Endothelial cell of umbilical vein (primary cell): ENCODE data around the gene ARMC7. TPM values are rescaled to one million over a fixed set of nuclear protein-coding genes. Genes with fewer than 3 reads are reported as not detected.
A peak's percentile ranks its signal among the peaks of the same experiment; 100 is the strongest.

Experiments
- BruUV-seq: library from RNA; stranded (reverse); fragments of 400-500 nt; replicated peaks from 2 replicates; lab custom pipeline; 2021; lab: Mats Ljungman, UMichigan
- CTCF ChIA-PET: fragments of 300-600, 350-600 bp; sonication (Branson Sonifier 250); formaldehyde crosslinking; loops from one replicate; lab custom pipeline; 2021; ENCODE audit warnings: antibody characterized with exemption, inconsistent platforms; lab: Charles Lee
- POLR2A ChIA-PET: fragments of 300-600, 350-600 bp; sonication (Branson Sonifier 250); formaldehyde crosslinking; loops from one replicate; lab custom pipeline; 2021; ENCODE audit warnings: antibody characterized with exemption, inconsistent platforms; lab: Charles Lee
- DNase-seq: peaks from one replicate; pipeline ENCODE4 v3.0.0-alpha.2; 2011; ENCODE audit warnings: low read depth, low spot score
- FAIRE-seq: peaks from 2 replicates; lab custom pipeline; 2011; peaks lifted over from hg19 to GRCh38; lab: Jason Lieb, UNC
- H2AFZ ChIP-seq: 2 replicates; pipeline ENCODE4 v1.6.0; 2012; ENCODE audit warnings: low read depth, low read length, control low read depth, inconsistent platforms
- H3K27ac ChIP-seq: 2 replicates; pipeline ENCODE4 v1.5.1; 2011; ENCODE audit warnings: low read depth, mild to moderate bottlenecking, control low read depth, low read length, moderate library complexity; ENCODE audit not compliant: insufficient read depth
- H3K27me3 ChIP-seq, 2 experiments: 2 replicates each; pipeline versions ENCODE4 v1.6.0 to v1.6.1; 2011; ENCODE audit warnings: low read length in 2 of 2, mixed read lengths in 1 of 2; ENCODE audit not compliant: control insufficient read depth in 2 of 2, insufficient read depth in 2 of 2
- H3K36me3 ChIP-seq, 2 experiments: 2 replicates in 1 of 2; 3 replicates in 1 of 2; pipeline ENCODE4 v1.5.1; 2011; ENCODE audit warnings: low read length in 2 of 2, mild to moderate bottlenecking in 1 of 2, moderate library complexity in 1 of 2; ENCODE audit not compliant: control insufficient read depth in 2 of 2, insufficient read depth in 2 of 2; ENCODE audit errors: extremely low read depth in 1 of 2
- H3K4me1 ChIP-seq: 3 replicates; pipeline ENCODE4 v1.5.1; 2011; ENCODE audit warnings: mild to moderate bottlenecking, low read length; ENCODE audit not compliant: control insufficient read depth, insufficient read depth; ENCODE audit errors: extremely low read depth
- H3K4me2 ChIP-seq: 2 replicates; pipeline ENCODE4 v1.6.1; 2011; ENCODE audit warnings: low read length, control low read depth, mixed read lengths; ENCODE audit not compliant: insufficient read depth
- H3K4me3 ChIP-seq, 3 experiments: fragments of 200-600 bp in 1 of 3; sonication (generic), shearing (Covaris generic) in 1 of 3; replicated peaks in 1 of 3; 2 replicates each; pipeline ENCODE4 v1.5.1; 2011 to 2016; ENCODE audit warnings: control low read depth in 3 of 3, low read length in 3 of 3, mild to moderate bottlenecking in 2 of 3, inconsistent platforms in 1 of 3, low read depth in 1 of 3, moderate library complexity in 1 of 3; ENCODE audit not compliant: insufficient read depth in 1 of 3
- H3K79me2 ChIP-seq: 2 replicates; pipeline ENCODE4 v1.6.0; 2012; ENCODE audit warnings: low read length, inconsistent platforms; ENCODE audit not compliant: control insufficient read depth, insufficient read depth
- H3K9ac ChIP-seq: replicated peaks from 2 replicates; pipeline ENCODE3; 2011; ENCODE audit warnings: low read length, control low read depth; ENCODE audit not compliant: insufficient read depth; ENCODE audit errors: extremely low read depth
- H3K9me1 ChIP-seq: replicated peaks from 3 replicates; pipeline ENCODE4 v1.6.0; 2011; ENCODE audit warnings: mild to moderate bottlenecking, low read length; ENCODE audit not compliant: control insufficient read depth, insufficient read depth; ENCODE audit errors: extremely low read depth
- H3K9me3 ChIP-seq: replicated peaks from 2 replicates; pipeline ENCODE4 v1.5.1; 2012; ENCODE audit warnings: low read length, inconsistent platforms; ENCODE audit not compliant: control insufficient read depth, insufficient read depth
- H4K20me1 ChIP-seq: replicated peaks from 2 replicates; pipeline ENCODE3; 2011; ENCODE audit warnings: mild to moderate bottlenecking, low read length; ENCODE audit not compliant: control insufficient read depth, insufficient read depth; ENCODE audit errors: extremely low read depth
- CTCF ChIP-seq, 2 donors: IDR thresholded peaks; 1 replicate in 1 of 2; 2 replicates in 1 of 2; pipeline ENCODE4 v1.5.1; 2011; ENCODE audit warnings: low read length in 2 of 2, mild to moderate bottlenecking in 2 of 2, moderate library complexity in 2 of 2, control low read depth in 1 of 2, inconsistent platforms in 1 of 2, low read depth in 1 of 2; ENCODE audit not compliant: insufficient read depth in 1 of 2; ENCODE audit errors: extremely low read depth in 1 of 2
- MYC ChIP-seq: IDR thresholded peaks from one replicate; pipeline ENCODE4 v1.6.1; 2011; ENCODE audit warnings: mild to moderate bottlenecking, low read depth, low read length
- POLR2A ChIP-seq: IDR thresholded peaks from 2 replicates; pipeline ENCODE4 v1.6.1; 2012; ENCODE audit warnings: low read depth, mild to moderate bottlenecking, control low read depth, low read length
- POLR2AphosphoS5 ChIP-seq: IDR thresholded peaks from 2 replicates; pipeline ENCODE4 v1.6.1; 2012; ENCODE audit warnings: low read depth, mild to moderate bottlenecking, control low read depth, low read length, moderate library complexity; ENCODE audit not compliant: insufficient read depth
- dilution Hi-C: fragments of 300-500 bp; cut with MboI; formaldehyde crosslinking; loops from one replicate; pipeline ENCODE4 v1.15.0; 2019; ENCODE audit warnings: low sequenced_read_pairs; ENCODE audit not compliant: extremely low pct_ligation_motif_present
- intact Hi-C: fragments of 100-400 bp; cut with micrococcal nuclease; formaldehyde crosslinking; loops from one replicate; pipeline ENCODE4 v1.10.0; 2022
- polyA plus RNA-seq, 4 experiments: library from polyadenylated mRNA; depleted of rRNA in 3 of 4; stranded (reverse) in 3 of 4; unstranded in 1 of 4; fragments of >200 nt; gene quantifications; 2 replicates each; pipeline versions ENCODE4 v1.2.1 to v1.2.3, GENCODE V29; 2011 to 2012; ENCODE audit warnings: missing spikeins in 1 of 4
- total RNA-seq: library from RNA; stranded (reverse); gene quantifications from 2 replicates; pipeline ENCODE4 v1.2.3, GENCODE V29; 2021

The ARMC7 gene
- total and polyA plus RNA-seq, 2 donors (not counting 3 experiments of a cell fraction or from before 2014, with no cell fraction given) = 11.8 to 15.7 TPM

GRCh38 chr17:75130059-75130631 is 20.4 kb downstream of the ARMC7 start:
- no TSS peak for BruUV-seq
- Histone ChIP-seq H3K79me2 (peaks cover 4% of the 10 kb centered on the region), H4K20me1 (no peaks in the 10 kb centered on the region), H2AFZ (no peak overlapping the region), H3K4me2 (peak overlapping the region; percentile 25), H3K4me3 (peak overlapping the region in 1 of 3 experiments; percentile 53), H3K36me3 (peaks cover 2 to 8% of the 10 kb centered on the region in 2 experiments), H3K9me3 (no peaks in the 10 kb centered on the region), H3K27me3 (no peaks in the 10 kb centered on the region), H3K9ac (no peak overlapping the region), H3K9me1 (no peaks in the 10 kb centered on the region), H3K27ac (no peak overlapping the region), H3K4me1 (peaks cover 12% of the 10 kb centered on the region)
- dilution Hi-C loops (no loop called here), intact Hi-C loops (loop anchor here (2.0 kb wide), 1 partner anchor 53 kb away; the partner anchor contains the start of gene SUMO2)
- DNase-seq (no peak), FAIRE-seq (no peak)
- CTCF ChIA-PET = interaction anchor here (1.0 to 8.8 kb wide), 9 partner anchors 16 to 117 kb away, joined by 3 to 138 read pairs (median 10); partner anchors contain the start of gene MRPL58
- POLR2A ChIA-PET = interaction anchor here (1.4 kb wide), 1 partner anchor 16 kb away, joined by 5 read pairs; no protein-coding TSS in a partner anchor
- TF ChIP-seq POLR2AphosphoS5 = no peak
- TF ChIP-seq MYC = no peak
- no peak for TF ChIP-seq CTCF (IDR thresholded peaks at IDR 0.05; ENCODE audit: extremely low read depth in 1 of 2, insufficient read depth in 1 of 2, low read depth in 1 of 2, low read length in 2 of 2)
- no peak for TF ChIP-seq POLR2A
